CD4-positive, alpha-beta T cell treated with Interleukin-10 for 1 hour (primary cell): ENCODE measurements around the gene DGKD.

Source experiments
- DNase-seq: peaks from one replicate; pipeline ENCODE4 v3.0.0-alpha.2; 2020

The DGKD gene

DNA sequence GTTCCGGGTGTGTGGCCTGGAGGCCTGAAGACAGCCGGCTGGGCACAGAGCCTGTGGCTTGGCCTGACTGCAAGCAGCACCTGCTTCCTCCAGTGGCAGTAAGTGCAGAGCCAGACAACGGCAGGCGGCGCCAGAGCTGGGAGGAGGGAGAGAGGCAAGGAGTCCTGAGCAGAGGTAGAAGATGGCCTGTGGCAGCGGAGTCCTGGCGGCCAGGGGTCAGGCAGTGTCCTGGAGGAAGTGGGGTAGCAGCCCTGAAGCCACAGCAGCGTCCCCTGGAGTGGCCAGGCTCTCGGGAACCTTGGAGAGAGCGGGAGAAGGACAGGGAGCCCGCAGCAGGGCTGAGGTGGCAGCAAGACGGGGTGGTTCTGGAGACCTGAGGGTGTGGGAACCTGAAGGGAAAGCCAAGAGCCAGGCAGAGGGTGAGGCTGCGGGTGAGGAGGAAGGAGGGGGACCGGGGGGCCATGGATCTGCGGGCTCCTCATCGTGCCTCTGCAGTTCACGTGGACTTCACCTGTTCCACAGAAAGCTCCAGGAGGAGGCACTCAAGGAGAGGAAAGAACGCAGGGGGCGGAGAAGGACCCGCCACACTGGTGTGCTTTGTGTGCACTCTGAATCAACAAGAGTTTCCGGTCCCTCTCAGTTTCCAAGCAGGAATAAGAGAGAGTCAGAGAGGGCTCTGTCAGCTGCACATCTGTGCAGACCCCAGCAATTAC lies 126.4 kb downstream of the DGKD start:
- DNase-seq, result no peak

GRCh38 chr2:233481368-233482142 lies 127.3 kb downstream of the DGKD start:
- DNase-seq, result no peak

- no peak for DNase-seq
Observed at GRCh38 chr2:233482616-233483015, 128.3 kb downstream of the DGKD start.

DNA sequence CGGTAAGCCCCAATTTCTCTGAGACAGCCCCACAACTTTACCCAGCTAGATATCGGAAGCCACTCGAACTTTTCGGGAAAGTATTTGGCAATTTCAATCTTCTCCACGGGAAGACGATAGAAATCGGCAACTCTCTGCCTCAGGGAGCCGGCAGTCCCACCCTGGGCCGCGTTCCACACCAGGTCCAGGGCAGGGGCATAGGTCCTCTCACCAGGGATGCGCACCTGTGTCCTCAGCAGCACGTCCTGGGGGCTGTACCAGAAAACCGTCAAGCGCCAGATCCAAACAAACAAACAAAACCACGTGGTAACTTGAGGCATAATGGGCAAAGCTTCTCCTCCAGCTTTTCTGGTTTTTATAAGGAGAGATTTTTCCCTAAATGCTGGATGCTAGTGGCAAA lies 131.4 kb downstream of the DGKD start:
- DNase-seq, result no peak

DNA sequence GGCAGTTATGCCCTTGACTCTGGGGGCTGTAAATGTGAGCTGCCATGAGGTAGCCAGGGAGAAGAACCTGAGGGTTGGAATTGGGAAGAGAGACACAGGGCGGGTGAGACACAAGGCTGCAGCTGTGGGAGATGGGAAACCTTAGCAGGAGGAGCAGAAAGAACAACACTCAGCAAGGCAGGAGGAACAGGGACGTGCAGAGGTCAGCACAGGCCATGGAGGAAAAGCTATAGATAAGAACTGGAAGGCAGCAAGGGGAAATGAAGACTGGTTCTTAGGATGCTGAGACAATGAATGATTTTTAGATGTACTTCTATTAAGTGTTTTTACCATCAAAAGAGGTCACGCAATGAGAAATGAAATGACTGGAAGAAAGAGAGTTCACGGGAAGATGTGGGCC lies 132.1 kb downstream of the DGKD start:
- no peak for DNase-seq

- DNase-seq, result no peak
Observed at GRCh38 chr2:233486778-233487552, 132.7 kb downstream of the DGKD start.

DNA sequence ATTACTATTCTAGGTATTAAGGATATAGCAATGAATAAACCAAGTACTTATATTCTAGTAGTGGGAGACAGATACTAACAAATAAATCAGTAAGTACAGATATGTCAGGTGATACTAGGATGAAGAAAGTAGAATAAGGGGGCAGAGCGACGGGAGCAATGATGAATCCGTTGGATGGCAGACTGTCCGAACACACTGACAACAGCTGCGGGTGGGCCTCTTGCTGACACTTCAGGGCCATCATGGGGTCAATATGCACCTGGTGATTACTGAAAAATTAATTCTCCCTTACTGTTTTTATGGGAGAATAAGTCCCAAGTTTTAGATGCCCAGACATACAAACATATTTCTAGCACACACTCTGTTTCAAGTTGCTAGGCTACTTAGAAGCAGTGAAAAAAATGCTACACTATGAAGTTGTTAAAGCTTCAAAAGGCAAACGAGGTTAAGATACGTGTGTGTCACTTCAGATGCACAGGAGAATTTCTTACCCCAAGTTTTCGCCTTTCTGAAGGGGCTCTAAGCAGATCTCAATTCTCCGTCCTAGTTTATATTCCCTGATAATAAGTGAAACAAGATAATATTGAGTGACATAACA lies 133.6 kb downstream of the DGKD start:
- DNase-seq, result no peak

- no peak for DNase-seq
Observed at GRCh38 chr2:233489143-233489542, 134.8 kb downstream of the DGKD start.

GRCh38 chr2:233489666-233490065 lies 135.4 kb downstream of the DGKD start:
- DNase-seq, result no peak

DNA sequence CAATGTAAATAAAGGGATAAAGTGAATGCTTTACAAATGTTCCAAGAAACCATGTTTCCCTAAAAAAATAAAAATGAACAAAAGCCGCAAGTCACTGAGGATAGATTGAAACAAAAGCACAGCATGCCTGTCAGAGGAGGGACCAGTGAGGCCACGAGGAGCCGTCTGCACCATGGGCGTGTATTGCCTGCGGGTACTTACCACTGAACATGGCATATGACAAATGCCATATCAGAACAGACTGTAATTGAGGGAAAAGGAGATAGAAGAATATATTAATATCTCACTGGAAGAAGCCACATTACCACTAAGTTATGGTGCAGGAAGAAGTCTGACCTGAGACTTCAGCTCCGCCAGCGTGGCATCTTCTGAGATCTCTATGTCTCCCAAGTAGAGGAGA lies 136.5 kb downstream of the DGKD start:
- DNase-seq, result no peak

DNA sequence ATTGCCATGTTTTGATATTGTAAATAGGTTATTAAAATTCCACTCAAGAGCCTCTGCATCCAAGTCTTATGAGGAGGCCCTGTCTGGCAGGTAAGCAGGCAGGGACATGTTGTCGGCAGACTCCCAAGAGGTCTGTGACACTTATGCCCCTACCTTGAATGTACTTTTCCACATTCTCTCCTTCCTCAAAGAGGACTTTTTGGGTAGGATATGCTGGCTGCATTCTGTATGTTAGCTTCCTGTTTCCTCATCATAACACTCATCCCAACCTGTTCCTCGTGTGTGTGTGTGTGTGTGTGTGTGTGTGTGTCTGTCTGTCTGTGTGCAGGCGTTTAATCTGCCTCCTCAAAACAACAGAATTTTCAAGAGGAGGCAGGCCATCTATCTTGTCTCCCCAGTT lies 137.0 kb downstream of the DGKD start:
- DNase-seq, result no peak

DNA sequence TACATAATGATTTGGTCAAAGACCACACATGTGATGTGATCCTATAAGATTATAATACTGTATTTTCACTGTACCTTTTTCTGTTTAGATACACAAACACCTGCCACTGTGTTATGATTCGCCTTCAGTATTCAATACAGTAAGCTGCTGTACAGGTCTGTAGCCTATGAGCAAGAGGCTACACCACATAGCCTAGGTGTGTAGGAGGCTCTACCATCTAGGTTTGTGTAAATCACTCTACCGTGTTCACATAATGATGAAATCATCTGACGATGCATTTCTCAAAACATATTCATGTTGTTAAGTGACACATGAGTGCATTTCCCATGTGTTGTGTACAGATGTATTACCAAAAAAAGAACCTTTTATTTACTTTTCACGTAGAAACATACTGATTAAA lies 137.8 kb downstream of the DGKD start:
- no peak for DNase-seq

GRCh38 chr2:233492751-233493150 lies 138.5 kb downstream of the DGKD start:
- no peak for DNase-seq

GRCh38 chr2:233495503-233496496 lies 141.5 kb downstream of the DGKD start:
- DNase-seq, result no peak

- no peak for DNase-seq
Observed at GRCh38 chr2:233497692-233498091, 143.4 kb downstream of the DGKD start.

DNA sequence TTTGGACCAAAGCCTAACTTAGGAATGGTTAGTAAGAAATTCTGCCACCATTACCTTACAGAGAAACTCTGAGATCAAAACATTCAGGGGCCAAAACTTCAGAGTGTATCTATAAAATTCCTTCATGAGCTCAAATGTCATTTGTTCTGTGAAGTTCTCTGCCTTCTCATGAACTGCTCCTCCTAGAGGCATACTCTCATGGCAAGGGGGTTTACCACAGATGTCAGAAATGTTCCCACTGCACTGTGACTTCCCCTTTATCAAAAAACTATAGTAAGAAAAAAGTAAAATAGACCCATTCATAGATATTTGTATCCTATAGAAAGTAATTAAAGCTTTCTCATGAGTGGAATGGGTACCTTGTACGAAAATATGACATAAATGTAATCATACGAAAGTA lies 143.8 kb downstream of the DGKD start:
- DNase-seq, result no peak

DNA sequence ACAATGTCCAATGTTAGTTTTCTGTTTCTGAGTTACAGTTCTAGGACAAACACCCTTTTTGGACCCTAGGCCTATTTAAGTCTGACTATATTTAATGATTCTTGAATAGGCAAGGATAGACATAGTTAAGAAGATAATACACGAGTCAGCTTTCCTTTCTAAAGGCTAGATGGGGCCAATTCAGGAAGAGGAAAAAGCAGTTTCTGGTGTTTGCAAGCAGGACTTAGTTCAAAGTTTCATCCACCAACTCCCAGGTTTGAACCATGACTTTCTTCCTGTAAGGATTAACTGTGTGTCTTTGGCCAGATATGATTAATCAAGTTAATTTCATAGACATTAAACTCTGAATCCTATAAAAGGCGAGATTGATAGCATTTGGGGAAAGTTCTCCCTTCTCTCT lies 145.6 kb downstream of the DGKD start:
- no peak for DNase-seq

GRCh38 chr2:233501198-233502076 lies 147.1 kb downstream of the DGKD start:
- DNase-seq, result no peak

- no peak for DNase-seq
Observed at GRCh38 chr2:233503481-233503880, 149.2 kb downstream of the DGKD start.

DNA sequence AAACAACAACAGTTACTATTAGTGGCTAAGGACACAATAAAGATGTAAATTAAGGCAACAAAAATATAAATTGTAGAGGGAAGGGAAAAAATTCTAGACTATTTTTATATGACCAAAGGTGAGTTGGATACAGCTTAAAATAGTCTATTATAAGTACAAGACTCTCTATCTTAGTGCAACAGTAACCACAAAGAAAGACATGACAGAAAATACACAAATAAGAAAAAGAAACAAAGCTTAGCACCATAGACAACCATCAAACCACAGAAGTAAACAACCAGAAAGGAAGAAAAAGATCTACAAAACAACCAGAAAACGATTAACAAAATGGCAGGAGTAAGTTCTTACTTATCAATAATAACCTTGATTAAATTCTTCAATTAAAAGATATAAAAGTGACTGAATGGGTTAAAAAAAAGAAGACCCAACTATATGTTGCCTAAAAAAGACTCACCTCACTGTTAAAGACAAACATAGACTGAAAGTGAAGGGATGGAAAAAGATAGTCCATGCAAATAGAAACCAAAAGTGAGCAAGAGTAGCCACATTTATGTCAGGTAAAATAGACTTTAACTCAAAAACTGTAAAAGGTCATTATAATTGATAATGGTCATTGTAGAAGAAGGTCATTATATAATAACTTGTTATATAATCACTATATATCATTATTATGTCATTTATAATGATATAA lies 149.8 kb downstream of the DGKD start:
- no peak for DNase-seq
